Activated CD4-positive, alpha-beta T cell treated with anti-CD3 and anti-CD28 coated beads, Interleukin-2, amount 10 ng/mL, durations not matched to agents 7 days and 5 days (primary cell): ENCODE results near the gene ZNF561. TPM values are rescaled to one million over a fixed set of nuclear protein-coding genes. Genes with fewer than 3 reads are reported as not detected.

Experiments
- CTCF ChIA-PET: fragments of 350-600 bp; sonication (Branson Sonifier 250); formaldehyde crosslinking; loops from one replicate; lab custom pipeline; 2021; ENCODE audit warnings: antibody characterized with exemption; lab: Charles Lee
- POLR2A ChIA-PET: fragments of 350-600 bp; sonication (Branson Sonifier 250); formaldehyde crosslinking; loops from one replicate; lab custom pipeline; 2021; ENCODE audit warnings: antibody characterized with exemption; lab: Charles Lee
- DNase-seq: peaks from one replicate; pipeline ENCODE4 v3.0.0-alpha.2; 2020
- H3K27ac Mint-ChIP-seq: one replicate; pipeline ENCODE4 v1.8.0; 2021; ENCODE audit warnings: mild to moderate bottlenecking, moderate library complexity, mixed read lengths
- H3K27me3 Mint-ChIP-seq: one replicate; pipeline ENCODE4 v1.8.0; 2021; ENCODE audit warnings: mixed read lengths
- H3K36me3 Mint-ChIP-seq: one replicate; pipeline ENCODE4 v1.8.0; 2021; ENCODE audit warnings: low read depth, mixed read lengths
- H3K4me1 Mint-ChIP-seq: one replicate; pipeline ENCODE4 v1.8.0; 2021; ENCODE audit warnings: mixed read lengths
- H3K4me3 Mint-ChIP-seq: one replicate; pipeline ENCODE4 v1.8.0; 2021; ENCODE audit warnings: mild to moderate bottlenecking, moderate library complexity, mixed read lengths
- H3K9me3 Mint-ChIP-seq: one replicate; pipeline ENCODE4 v1.8.0; 2021; ENCODE audit warnings: mixed read lengths
- total RNA-seq, 2 experiments: library from RNA; stranded (reverse); gene quantifications; one replicate each; pipeline ENCODE4 v1.2.3, GENCODE V29; 2021

The ZNF561 gene
- total RNA-seq, 2 experiments from 2014 or later: 24.4 to 25.8 TPM

GRCh38 chr19:9565900-9566705, 54.9 kb downstream of the ZNF561 start:
- ChIA-PET POLR2A (no interaction called here), CTCF (no interaction called here)
- Mint-ChIP-seq H3K27me3 (no peaks in the 10 kb centered on the region), H3K27ac (no peak overlapping the region), H3K4me3 (no peak overlapping the region), H3K9me3 (peaks cover 61% of the 10 kb centered on the region), H3K4me1 (no peaks in the 10 kb centered on the region), H3K36me3 (peaks cover 94% of the 10 kb centered on the region)
- no peak for DNase-seq

Other genes with a start within 250 kb of the ZNF561 start
- gene ZNF266, start 185.7 kb downstream of the ZNF561 start, total RNA-seq: 10 to 100 TPM; 29.4 to 31.7 TPM
- under 1 TPM in 1 of 2 experiments, not detected in 1; 0.06 TPM for gene ZNF560, start 122.6 kb downstream of the ZNF561 start, total RNA-seq
- 10 to 100 TPM; 12.7 to 15.0 TPM for gene ZNF426, start 82.6 kb downstream of the ZNF561 start, total RNA-seq
- gene ZNF121, start 36.7 kb downstream of the ZNF561 start, total RNA-seq: 10 to 100 TPM; 52.0 to 52.2 TPM
- 10 to 100 TPM; 18.1 to 19.7 TPM for gene ZNF562, start 53.9 kb upstream of the ZNF561 start, total RNA-seq
- 1 to 10 TPM; 6.9 to 8.2 TPM for gene ZNF846, start 147.5 kb upstream of the ZNF561 start, total RNA-seq
- gene FBXL12, start 197.8 kb upstream of the ZNF561 start, total RNA-seq: 10 to 100 TPM; 20.9 to 25.6 TPM
- 100 to 1,000 TPM; 313 to 349 TPM for gene UBL5, start 206.7 kb upstream of the ZNF561 start, total RNA-seq
- gene PIN1, start 214.1 kb upstream of the ZNF561 start, total RNA-seq: 10 to 100 TPM; 87.1 to 92.5 TPM